H1 (cell line): ENCODE results near the gene FAM120A. TPM values are rescaled to one million over a fixed set of nuclear protein-coding genes. Genes with fewer than 3 reads are reported as not detected.

Experiments used
- ATF2 ChIP-seq: IDR thresholded peaks from 2 replicates; pipeline ENCODE4 v1.6.1; 2012; ENCODE audit warnings: low read length, inconsistent platforms
- BCL11A ChIP-seq, 2 experiments: IDR thresholded peaks; one replicate each; pipeline ENCODE4 v1.6.1; 2011; ENCODE audit warnings: low read depth in 2 of 2, low read length in 2 of 2, mild to moderate bottlenecking in 2 of 2
- CTBP2 ChIP-seq: IDR thresholded peaks from 2 replicates; pipeline ENCODE4 v1.7.0; 2011; ENCODE audit warnings: borderline replicate concordance, mild to moderate bottlenecking, moderate library complexity, mixed read lengths, low read length; ENCODE audit not compliant: insufficient read depth, insufficient read length
- EGR1 ChIP-seq: IDR thresholded peaks from 2 replicates; pipeline ENCODE4 v1.6.1; 2011; ENCODE audit warnings: low read depth, low read length, borderline replicate concordance
- TBP ChIP-seq: IDR thresholded peaks from 2 replicates; pipeline ENCODE4 v1.6.1; 2011; ENCODE audit warnings: low read depth, low read length, improper control_type of control experiment
- TEAD4 ChIP-seq: IDR thresholded peaks from 2 replicates; pipeline ENCODE4 v1.6.1; 2012; ENCODE audit warnings: low read depth, low read length, inconsistent platforms, mixed read lengths
- polyA plus RNA-seq, 7 experiments: library from polyadenylated mRNA; depleted of rRNA in 3 of 7; stranded (reverse) in 5 of 7; unstranded in 2 of 7; fragments of >200 nt in 5 of 7; fragments of 200-250 nt in 2 of 7; gene quantifications; 1 replicate in 5 of 7; 2 replicates in 1 of 7; 4 replicates in 1 of 7; pipeline versions ENCODE4 v1.2.1 to v1.2.3, GENCODE V29; 2011 to 2013; ENCODE audit warnings: missing spikeins in 2 of 7, mixed read lengths in 2 of 7
- total RNA-seq: library from RNA; stranded (reverse); fragmentation: NEBNext Ultra II Directional; extraction: Animal tissue kit (Norgen Biotek cat#: 25700); gene quantifications from 2 replicates; pipeline ENCODE4 v1.2.1, GENCODE V29; 2021

Gene FAM120A
- total and polyA plus RNA-seq, 2 of the 8 experiments (the other 6 are each of a cell fraction or from before 2014, with no cell fraction given), result 24.9 to 54.7 TPM

- no peak for TF ChIP-seq CTBP2
- TF ChIP-seq BCL11A (IDR thresholded peaks at IDR 0.05; ENCODE audit: low read depth in 2 of 2, low read length in 2 of 2), result no peak
- no peak for TF ChIP-seq TEAD4
- TF ChIP-seq ATF2, result no peak
- no peak for TF ChIP-seq TBP
- no peak for TF ChIP-seq EGR1
Observed at GRCh38 chr9:93513606-93514005, 62.1 kb downstream of the FAM120A start (continued).
